LoVo (cell line): ENCODE measurements around the gene FN1.

ENCODE experiments used
- DNase-seq: peaks from one replicate; pipeline ENCODE4 v3.0.0-alpha.2; 2016; ENCODE audit warnings: low spot score

FN1 gene

GRCh38 chr2:215435870-215436704 lies at the start of gene FN1:
Gene FN1 (minus strand): TSS chr2:215436068. CDS start chr2:215435802, 266 bp downstream.
- peak; percentile 37 for DNase-seq

- DNase-seq, result no peak
These were observed 49.2 kb upstream of the FN1 start for GRCh38 chr2:215485032-215485431.

GRCh38 chr2:215484570-215484969 lies 48.7 kb upstream of the FN1 start:
- no peak for DNase-seq

- no peak for DNase-seq
These were observed 47.6 kb upstream of the FN1 start for GRCh38 chr2:215483431-215483830.

GRCh38 chr2:215479536-215480240 lies 43.8 kb upstream of the FN1 start:
- no peak for DNase-seq

GRCh38 chr2:215479121-215479520 lies 43.3 kb upstream of the FN1 start:
- no peak for DNase-seq

GRCh38 chr2:215476424-215476823 lies 40.6 kb upstream of the FN1 start:
- no peak for DNase-seq

GRCh38 chr2:215466097-215466909 lies 30.4 kb upstream of the FN1 start:
- no peak for DNase-seq

GRCh38 chr2:215465256-215465655 lies 29.4 kb upstream of the FN1 start:
- DNase-seq, result no peak

- no peak for DNase-seq
These were observed 26.1 kb upstream of the FN1 start for GRCh38 chr2:215461836-215462532.

- no peak for DNase-seq
These were observed 25.0 kb upstream of the FN1 start for GRCh38 chr2:215460682-215461382.

GRCh38 chr2:215455958-215456357 lies 20.1 kb upstream of the FN1 start:
- DNase-seq, result no peak

GRCh38 chr2:215454519-215455246 lies 18.8 kb upstream of the FN1 start:
- DNase-seq, result peak; percentile 33

- no peak for DNase-seq
These were observed 16.9 kb upstream of the FN1 start for GRCh38 chr2:215452725-215453124.

GRCh38 chr2:215451012-215451756 lies 15.3 kb upstream of the FN1 start:
- DNase-seq, result no peak

GRCh38 chr2:215450188-215451011 lies 14.5 kb upstream of the FN1 start:
- DNase-seq, result no peak

GRCh38 chr2:215447673-215448081 lies 11.8 kb upstream of the FN1 start:
- no peak for DNase-seq

GRCh38 chr2:215447056-215447455 lies 11.2 kb upstream of the FN1 start:
- DNase-seq, result no peak

- DNase-seq, result no peak
These were observed 6.5 kb upstream of the FN1 start for GRCh38 chr2:215442401-215442787.
